ENCODE results near the gene USP34. TPM values are rescaled to one million over a fixed set of nuclear protein-coding genes. Genes with fewer than 3 reads are reported as not detected.

The USP34 gene
- total and polyA plus RNA-seq, 2 experiments from 2014 or later: 81.8 to 157 TPM

DNA sequence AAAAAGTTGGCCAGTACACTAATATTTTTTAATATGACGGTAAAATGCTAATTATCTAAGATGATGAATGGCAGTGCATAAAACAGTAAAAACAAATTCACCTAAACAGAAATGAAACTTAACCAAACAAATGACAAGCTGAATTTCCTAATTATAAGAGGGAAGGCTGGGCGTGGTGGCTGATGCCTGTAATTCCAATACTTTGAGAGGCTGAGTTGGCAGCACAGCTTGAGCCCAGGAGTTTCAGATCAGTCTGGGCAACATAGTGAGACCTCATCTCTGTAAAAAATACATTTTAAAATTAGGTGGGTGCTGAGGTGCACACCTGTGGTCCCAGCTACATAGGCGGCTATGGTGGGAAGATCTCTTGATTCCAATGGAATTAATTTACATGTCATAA is 120.1 kb downstream of the USP34 start:
- peaks cover 18% of the 10 kb centered on the region for H3K36me3 ChIP-seq (ENCODE audit: insufficient read depth)
- H3K4me3 ChIP-seq: no peak overlapping the region
- ATAC-seq: no peak
- H3K27me3 ChIP-seq (ENCODE audit: insufficient read depth): no peaks in the 10 kb centered on the region
- no peak for DNase-seq (ENCODE audit: low spot score)
- H3K27ac Mint-ChIP-seq: no peak overlapping the region
- H4K20me1 ChIP-seq (replicated peaks; ENCODE audit: insufficient read depth): no peaks in the 10 kb centered on the region; the same call in 1 of the 2 replicates
- H3K27me3 Mint-ChIP-seq (ENCODE audit: insufficient read depth, low read depth, poor library complexity): peaks cover under 1% of the 10 kb centered on the region
- no peak overlapping the region for H3K4me3 Mint-ChIP-seq
- H3F3A ChIP-seq (replicated peaks; ENCODE audit: low read depth): no peaks in the 10 kb centered on the region
- no peak overlapping the region for H2AFZ ChIP-seq
- TF ChIP-seq ZNF114 (CRISPR knock-in tag; IDR thresholded peaks at IDR 0.05): no peak
- TF ChIP-seq, protein P1, sequence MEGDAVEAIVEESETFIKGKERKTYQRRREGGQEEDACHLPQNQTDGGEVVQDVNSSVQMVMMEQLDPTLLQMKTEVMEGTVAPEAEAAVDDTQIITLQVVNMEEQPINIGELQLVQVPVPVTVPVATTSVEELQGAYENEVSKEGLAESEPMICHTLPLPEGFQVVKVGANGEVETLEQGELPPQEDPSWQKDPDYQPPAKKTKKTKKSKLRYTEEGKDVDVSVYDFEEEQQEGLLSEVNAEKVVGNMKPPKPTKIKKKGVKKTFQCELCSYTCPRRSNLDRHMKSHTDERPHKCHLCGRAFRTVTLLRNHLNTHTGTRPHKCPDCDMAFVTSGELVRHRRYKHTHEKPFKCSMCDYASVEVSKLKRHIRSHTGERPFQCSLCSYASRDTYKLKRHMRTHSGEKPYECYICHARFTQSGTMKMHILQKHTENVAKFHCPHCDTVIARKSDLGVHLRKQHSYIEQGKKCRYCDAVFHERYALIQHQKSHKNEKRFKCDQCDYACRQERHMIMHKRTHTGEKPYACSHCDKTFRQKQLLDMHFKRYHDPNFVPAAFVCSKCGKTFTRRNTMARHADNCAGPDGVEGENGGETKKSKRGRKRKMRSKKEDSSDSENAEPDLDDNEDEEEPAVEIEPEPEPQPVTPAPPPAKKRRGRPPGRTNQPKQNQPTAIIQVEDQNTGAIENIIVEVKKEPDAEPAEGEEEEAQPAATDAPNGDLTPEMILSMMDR (conservative IDR thresholded peaks at IDR 0.05; ENCODE audit: low read depth in 2 of 2): no peak
- TF ChIP-seq ZNF331 (CRISPR knock-in tag; IDR thresholded peaks at IDR 0.05; ENCODE audit: low read depth): no peak
- TF ChIP-seq EZH2 (IDR thresholded peaks at IDR 0.05; ENCODE audit: low read depth, unreplicated experiment): no peak
- TF ChIP-seq STAT1 (IDR thresholded peaks at IDR 0.05; ENCODE audit: unreplicated experiment): no peak
- TF ChIP-seq, protein P2, sequence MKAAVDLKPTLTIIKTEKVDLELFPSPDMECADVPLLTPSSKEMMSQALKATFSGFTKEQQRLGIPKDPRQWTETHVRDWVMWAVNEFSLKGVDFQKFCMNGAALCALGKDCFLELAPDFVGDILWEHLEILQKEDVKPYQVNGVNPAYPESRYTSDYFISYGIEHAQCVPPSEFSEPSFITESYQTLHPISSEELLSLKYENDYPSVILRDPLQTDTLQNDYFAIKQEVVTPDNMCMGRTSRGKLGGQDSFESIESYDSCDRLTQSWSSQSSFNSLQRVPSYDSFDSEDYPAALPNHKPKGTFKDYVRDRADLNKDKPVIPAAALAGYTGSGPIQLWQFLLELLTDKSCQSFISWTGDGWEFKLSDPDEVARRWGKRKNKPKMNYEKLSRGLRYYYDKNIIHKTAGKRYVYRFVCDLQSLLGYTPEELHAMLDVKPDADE (IDR thresholded peaks at IDR 0.05): no peak
- no peak for TF ChIP-seq EZH2phosphoT487 (IDR thresholded peaks at IDR 0.05; ENCODE audit: unreplicated experiment)
- no peak for TF ChIP-seq NANOG (IDR thresholded peaks at IDR 0.05; ENCODE audit: borderline replicate concordance)
- TF ChIP-seq, protein P3, sequence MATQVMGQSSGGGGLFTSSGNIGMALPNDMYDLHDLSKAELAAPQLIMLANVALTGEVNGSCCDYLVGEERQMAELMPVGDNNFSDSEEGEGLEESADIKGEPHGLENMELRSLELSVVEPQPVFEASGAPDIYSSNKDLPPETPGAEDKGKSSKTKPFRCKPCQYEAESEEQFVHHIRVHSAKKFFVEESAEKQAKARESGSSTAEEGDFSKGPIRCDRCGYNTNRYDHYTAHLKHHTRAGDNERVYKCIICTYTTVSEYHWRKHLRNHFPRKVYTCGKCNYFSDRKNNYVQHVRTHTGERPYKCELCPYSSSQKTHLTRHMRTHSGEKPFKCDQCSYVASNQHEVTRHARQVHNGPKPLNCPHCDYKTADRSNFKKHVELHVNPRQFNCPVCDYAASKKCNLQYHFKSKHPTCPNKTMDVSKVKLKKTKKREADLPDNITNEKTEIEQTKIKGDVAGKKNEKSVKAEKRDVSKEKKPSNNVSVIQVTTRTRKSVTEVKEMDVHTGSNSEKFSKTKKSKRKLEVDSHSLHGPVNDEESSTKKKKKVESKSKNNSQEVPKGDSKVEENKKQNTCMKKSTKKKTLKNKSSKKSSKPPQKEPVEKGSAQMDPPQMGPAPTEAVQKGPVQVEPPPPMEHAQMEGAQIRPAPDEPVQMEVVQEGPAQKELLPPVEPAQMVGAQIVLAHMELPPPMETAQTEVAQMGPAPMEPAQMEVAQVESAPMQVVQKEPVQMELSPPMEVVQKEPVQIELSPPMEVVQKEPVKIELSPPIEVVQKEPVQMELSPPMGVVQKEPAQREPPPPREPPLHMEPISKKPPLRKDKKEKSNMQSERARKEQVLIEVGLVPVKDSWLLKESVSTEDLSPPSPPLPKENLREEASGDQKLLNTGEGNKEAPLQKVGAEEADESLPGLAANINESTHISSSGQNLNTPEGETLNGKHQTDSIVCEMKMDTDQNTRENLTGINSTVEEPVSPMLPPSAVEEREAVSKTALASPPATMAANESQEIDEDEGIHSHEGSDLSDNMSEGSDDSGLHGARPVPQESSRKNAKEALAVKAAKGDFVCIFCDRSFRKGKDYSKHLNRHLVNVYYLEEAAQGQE (IDR thresholded peaks at IDR 0.05; ENCODE audit: unreplicated experiment): no peak
- TF ChIP-seq POLR2AphosphoS5 (IDR thresholded peaks at IDR 0.05; ENCODE audit: low read depth): no peak
- no peak for TF ChIP-seq JUNB (IDR thresholded peaks at IDR 0.05; ENCODE audit: unreplicated experiment)
- no peak for TF ChIP-seq CREB1 (CRISPR knock-in tag; IDR thresholded peaks at IDR 0.05; ENCODE audit: low read depth)
- TF ChIP-seq, protein P4, sequence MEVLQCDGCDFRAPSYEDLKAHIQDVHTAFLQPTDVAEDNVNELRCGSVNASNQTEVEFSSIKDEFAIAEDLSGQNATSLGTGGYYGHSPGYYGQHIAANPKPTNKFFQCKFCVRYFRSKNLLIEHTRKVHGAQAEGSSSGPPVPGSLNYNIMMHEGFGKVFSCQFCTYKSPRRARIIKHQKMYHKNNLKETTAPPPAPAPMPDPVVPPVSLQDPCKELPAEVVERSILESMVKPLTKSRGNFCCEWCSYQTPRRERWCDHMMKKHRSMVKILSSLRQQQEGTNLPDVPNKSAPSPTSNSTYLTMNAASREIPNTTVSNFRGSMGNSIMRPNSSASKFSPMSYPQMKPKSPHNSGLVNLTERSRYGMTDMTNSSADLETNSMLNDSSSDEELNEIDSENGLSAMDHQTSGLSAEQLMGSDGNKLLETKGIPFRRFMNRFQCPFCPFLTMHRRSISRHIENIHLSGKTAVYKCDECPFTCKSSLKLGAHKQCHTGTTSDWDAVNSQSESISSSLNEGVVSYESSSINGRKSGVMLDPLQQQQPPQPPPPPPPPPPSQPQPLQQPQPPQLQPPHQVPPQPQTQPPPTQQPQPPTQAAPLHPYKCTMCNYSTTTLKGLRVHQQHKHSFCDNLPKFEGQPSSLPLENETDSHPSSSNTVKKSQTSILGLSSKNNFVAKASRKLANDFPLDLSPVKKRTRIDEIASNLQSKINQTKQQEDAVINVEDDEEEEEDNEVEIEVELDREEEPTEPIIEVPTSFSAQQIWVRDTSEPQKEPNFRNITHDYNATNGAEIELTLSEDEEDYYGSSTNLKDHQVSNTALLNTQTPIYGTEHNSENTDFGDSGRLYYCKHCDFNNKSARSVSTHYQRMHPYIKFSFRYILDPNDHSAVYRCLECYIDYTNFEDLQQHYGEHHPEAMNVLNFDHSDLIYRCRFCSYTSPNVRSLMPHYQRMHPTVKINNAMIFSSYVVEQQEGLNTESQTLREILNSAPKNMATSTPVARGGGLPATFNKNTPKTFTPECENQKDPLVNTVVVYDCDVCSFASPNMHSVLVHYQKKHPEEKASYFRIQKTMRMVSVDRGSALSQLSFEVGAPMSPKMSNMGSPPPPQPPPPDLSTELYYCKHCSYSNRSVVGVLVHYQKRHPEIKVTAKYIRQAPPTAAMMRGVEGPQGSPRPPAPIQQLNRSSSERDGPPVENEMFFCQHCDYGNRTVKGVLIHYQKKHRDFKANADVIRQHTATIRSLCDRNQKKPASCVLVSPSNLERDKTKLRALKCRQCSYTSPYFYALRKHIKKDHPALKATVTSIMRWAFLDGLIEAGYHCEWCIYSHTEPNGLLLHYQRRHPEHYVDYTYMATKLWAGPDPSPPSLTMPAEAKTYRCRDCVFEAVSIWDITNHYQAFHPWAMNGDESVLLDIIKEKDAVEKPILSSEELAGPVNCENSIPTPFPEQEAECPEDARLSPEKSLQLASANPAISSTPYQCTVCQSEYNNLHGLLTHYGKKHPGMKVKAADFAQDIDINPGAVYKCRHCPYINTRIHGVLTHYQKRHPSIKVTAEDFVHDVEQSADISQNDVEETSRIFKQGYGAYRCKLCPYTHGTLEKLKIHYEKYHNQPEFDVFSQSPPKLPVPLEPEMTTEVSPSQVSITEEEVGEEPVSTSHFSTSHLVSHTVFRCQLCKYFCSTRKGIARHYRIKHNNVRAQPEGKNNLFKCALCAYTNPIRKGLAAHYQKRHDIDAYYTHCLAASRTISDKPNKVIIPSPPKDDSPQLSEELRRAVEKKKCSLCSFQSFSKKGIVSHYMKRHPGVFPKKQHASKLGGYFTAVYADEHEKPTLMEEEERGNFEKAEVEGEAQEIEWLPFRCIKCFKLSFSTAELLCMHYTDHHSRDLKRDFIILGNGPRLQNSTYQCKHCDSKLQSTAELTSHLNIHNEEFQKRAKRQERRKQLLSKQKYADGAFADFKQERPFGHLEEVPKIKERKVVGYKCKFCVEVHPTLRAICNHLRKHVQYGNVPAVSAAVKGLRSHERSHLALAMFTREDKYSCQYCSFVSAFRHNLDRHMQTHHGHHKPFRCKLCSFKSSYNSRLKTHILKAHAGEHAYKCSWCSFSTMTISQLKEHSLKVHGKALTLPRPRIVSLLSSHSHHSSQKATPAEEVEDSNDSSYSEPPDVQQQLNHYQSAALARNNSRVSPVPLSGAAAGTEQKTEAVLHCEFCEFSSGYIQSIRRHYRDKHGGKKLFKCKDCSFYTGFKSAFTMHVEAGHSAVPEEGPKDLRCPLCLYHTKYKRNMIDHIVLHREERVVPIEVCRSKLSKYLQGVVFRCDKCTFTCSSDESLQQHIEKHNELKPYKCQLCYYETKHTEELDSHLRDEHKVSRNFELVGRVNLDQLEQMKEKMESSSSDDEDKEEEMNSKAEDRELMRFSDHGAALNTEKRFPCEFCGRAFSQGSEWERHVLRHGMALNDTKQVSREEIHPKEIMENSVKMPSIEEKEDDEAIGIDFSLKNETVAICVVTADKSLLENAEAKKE (CRISPR knock-in tag; IDR thresholded peaks at IDR 0.05): no peak
- peaks cover 17% of the 10 kb centered on the region; the same call in 1 of the 2 replicates for H3K4me1 ChIP-seq (ENCODE audit: insufficient read depth)
- peaks cover 53% of the 10 kb centered on the region for H3K36me3 Mint-ChIP-seq (ENCODE audit: low read depth)
- H3K4me1 Mint-ChIP-seq: peaks cover 23% of the 10 kb centered on the region
- no peak overlapping the region for H3K27ac ChIP-seq (ENCODE audit: low read depth)
- H3K9me2 ChIP-seq (ENCODE audit: insufficient read depth): no peaks in the 10 kb centered on the region
- no peaks in the 10 kb centered on the region for H3K9me3 Mint-ChIP-seq
- peaks cover 26% of the 10 kb centered on the region for H3K79me2 ChIP-seq (replicated peaks; ENCODE audit: insufficient read depth)
- H3K4me2 ChIP-seq: no peak overlapping the region
